HUES64 (cell line): ENCODE results near the gene ADGRL3.
"Not testable (repeated sequence)": the region's sequence is repeated elsewhere in the genome, so short reads cannot be mapped to it uniquely, and the experiment has no call there.

Source experiments
- H3K27ac ChIP-seq: 2 replicates; pipeline ENCODE4 v1.7.0; 2013; ENCODE audit warnings: low read depth, low read length, inconsistent platforms
- H3K27me3 ChIP-seq: 2 replicates; pipeline ENCODE4 v1.6.1; 2013; ENCODE audit warnings: mild to moderate bottlenecking, low read length; ENCODE audit not compliant: insufficient read depth
- H3K36me3 ChIP-seq: 2 replicates; pipeline ENCODE4 v1.6.1; 2013; ENCODE audit warnings: mild to moderate bottlenecking, low read length; ENCODE audit not compliant: insufficient read depth
- H3K4me1 ChIP-seq: 2 replicates; pipeline ENCODE4 v1.6.1; 2013; ENCODE audit warnings: mild to moderate bottlenecking, low read length, moderate library complexity; ENCODE audit not compliant: insufficient read depth
- H3K4me3 ChIP-seq: 2 replicates; pipeline ENCODE4 v1.5.1; 2013; ENCODE audit warnings: mild to moderate bottlenecking, low read length, moderate library complexity
- H3K9ac ChIP-seq: 2 replicates; pipeline ENCODE4 v1.6.1; 2013; ENCODE audit warnings: mild to moderate bottlenecking, low read depth, low read length
- H3K9me3 ChIP-seq: 2 replicates; pipeline ENCODE4 v1.6.1; 2013; ENCODE audit warnings: low read depth, low read length; ENCODE audit not compliant: insufficient read depth
- WGBS: fragments of 150-250, 120-280 bp; methylation state at CpG from one replicate; pipeline ENCODE4 v1.1.7; 2013; ENCODE audit warnings: missing lambda C conversion rate; 5-methylcytosine and 5-hydroxymethylcytosine counted together

ADGRL3 gene

DNA sequence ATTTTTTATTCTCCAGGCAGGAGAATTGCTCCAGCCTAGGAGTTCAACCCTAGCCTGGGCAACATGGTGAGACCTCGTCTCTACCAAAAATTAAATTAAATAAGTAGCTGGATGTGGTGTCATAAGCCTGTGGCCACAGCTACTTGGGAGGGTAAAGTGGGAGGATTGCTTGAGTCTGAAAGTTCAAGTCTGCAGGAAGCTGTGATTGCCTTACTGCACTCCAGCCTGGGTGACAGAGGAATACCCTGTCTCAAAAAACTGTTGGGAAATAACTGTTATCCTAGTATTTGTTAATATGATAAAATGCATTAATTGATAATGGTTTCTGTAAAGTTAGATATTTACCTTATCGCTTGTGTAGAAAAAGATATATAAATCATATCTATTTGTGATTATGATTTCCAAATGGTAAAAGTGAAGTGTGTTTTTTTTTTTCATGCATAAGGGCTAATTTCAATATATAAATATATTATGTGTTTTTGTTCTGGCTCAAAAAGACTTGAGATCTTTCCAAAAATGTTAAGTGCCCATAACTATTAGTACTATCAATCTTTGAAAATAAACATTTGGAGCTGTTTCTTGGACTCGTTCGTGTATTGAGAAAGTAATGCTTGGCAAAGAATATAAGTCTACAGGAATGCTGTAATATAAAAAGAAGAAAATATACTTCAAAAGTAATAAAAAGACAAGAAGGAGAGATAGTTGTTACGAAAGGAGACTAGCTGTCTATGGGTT lies 396.6 kb downstream of the ADGRL3 start:
- Histone ChIP-seq H3K9me3 (no peaks in the 10 kb centered on the region), H3K36me3 (no peaks in the 10 kb centered on the region), H3K9ac (no peak overlapping the region), H3K27me3 (no peaks in the 10 kb centered on the region), H3K27ac (no peak overlapping the region), H3K4me3 (no peak overlapping the region), H3K4me1 (no peaks in the 10 kb centered on the region)
- 93% methylated on average over 2 of the region's 5 CpGs for WGBS

- H3K9me3 ChIP-seq: no peaks in the 10 kb centered on the region
- no peak overlapping the region for H3K4me3 ChIP-seq
- H3K4me1 ChIP-seq: peaks cover 12% of the 10 kb centered on the region
- no peak overlapping the region for H3K9ac ChIP-seq
- WGBS: 77% methylated on average over 2 of the region's 3 CpGs
- no peak overlapping the region for H3K27ac ChIP-seq
- no peaks in the 10 kb centered on the region for H3K27me3 ChIP-seq
- H3K36me3 ChIP-seq: no peaks in the 10 kb centered on the region
Measured at GRCh38 chr4:61603086-61603485, 403.0 kb downstream of the ADGRL3 start.

DNA sequence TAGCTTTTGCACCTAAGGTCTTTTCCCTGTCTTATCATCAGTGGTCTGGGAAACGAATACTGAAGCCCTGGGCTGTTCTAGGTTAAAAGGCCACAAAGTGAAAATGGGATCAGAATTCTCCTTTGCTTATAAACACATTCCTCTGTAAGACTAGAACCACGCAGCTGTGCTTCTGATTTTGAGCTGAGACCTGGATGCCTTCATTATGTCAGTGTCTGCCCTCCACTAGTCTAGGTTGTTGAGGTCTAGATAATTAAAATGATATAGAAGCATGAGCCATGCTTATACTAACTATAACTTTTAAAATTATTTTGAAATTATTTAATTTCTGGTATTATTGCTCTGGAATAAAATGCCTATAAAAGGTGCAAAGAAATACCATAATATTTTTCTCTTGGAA lies 403.9 kb downstream of the ADGRL3 start:
- H3K36me3 ChIP-seq: no peaks in the 10 kb centered on the region
- H3K27ac ChIP-seq: no peak overlapping the region
- H3K9ac ChIP-seq: no peak overlapping the region
- no peaks in the 10 kb centered on the region for H3K27me3 ChIP-seq
- H3K4me3 ChIP-seq: no peak overlapping the region
- 85% methylated on average over 2 of the region's 2 CpGs for WGBS
- H3K9me3 ChIP-seq: no peaks in the 10 kb centered on the region
- H3K4me1 ChIP-seq: peaks cover 12% of the 10 kb centered on the region

GRCh38 chr4:61605984-61606383 lies 405.9 kb downstream of the ADGRL3 start:
- H3K36me3 ChIP-seq: no peaks in the 10 kb centered on the region
- no peaks in the 10 kb centered on the region for H3K9me3 ChIP-seq
- no peak overlapping the region for H3K4me3 ChIP-seq
- no peak overlapping the region for H3K27ac ChIP-seq
- H3K4me1 ChIP-seq: peaks cover 12% of the 10 kb centered on the region
- H3K9ac ChIP-seq: no peak overlapping the region
- no peaks in the 10 kb centered on the region for H3K27me3 ChIP-seq

DNA sequence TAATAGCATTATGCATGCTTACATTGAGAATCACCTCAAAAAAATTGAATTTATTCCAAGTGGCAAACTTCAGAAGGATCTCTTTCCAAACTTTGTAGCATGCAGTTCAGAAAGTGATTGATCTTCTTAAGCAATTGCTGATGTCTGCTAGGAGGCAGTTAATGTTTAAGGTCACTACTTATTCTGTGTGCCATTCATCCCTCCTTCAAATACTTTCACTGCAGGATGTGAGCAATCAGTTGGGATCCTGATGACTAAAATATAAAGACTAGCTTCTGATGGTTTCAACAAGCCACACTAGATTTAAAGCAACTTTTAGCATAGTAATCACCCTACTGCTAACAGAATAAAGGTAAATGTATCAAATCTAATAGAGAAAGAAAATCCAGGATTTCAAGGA lies 414.1 kb downstream of the ADGRL3 start:
- no peaks in the 10 kb centered on the region for H3K9me3 ChIP-seq
- H3K4me3 ChIP-seq: no peak overlapping the region
- H3K27me3 ChIP-seq: no peaks in the 10 kb centered on the region
- no peaks in the 10 kb centered on the region for H3K36me3 ChIP-seq
- no peak overlapping the region for H3K9ac ChIP-seq
- H3K4me1 ChIP-seq: no peaks in the 10 kb centered on the region
- H3K27ac ChIP-seq: no peak overlapping the region

GRCh38 chr4:61619528-61619927 lies 419.4 kb downstream of the ADGRL3 start:
- Histone ChIP-seq H3K4me1 (no peaks in the 10 kb centered on the region), H3K9me3 (no peaks in the 10 kb centered on the region), H3K27me3 (no peaks in the 10 kb centered on the region), H3K36me3 (no peaks in the 10 kb centered on the region), H3K27ac (no peak overlapping the region), H3K4me3 (no peak overlapping the region), H3K9ac (no peak overlapping the region)
- 71% methylated on average over 3 of the region's 4 CpGs for WGBS

GRCh38 chr4:61628282-61628681 lies 428.2 kb downstream of the ADGRL3 start:
- no peaks in the 10 kb centered on the region for H3K36me3 ChIP-seq
- 100% methylated on average over 1 of the region's 1 CpG for WGBS

GRCh38 chr4:61628727-61629126 lies 428.6 kb downstream of the ADGRL3 start:
- Histone ChIP-seq H3K4me3 (no peak overlapping the region), H3K9me3 (no peaks in the 10 kb centered on the region), H3K9ac (no peak overlapping the region), H3K27me3 (no peaks in the 10 kb centered on the region), H3K27ac (no peak overlapping the region), H3K4me1 (no peaks in the 10 kb centered on the region), H3K36me3 (no peaks in the 10 kb centered on the region)
- WGBS: 80% methylated on average over 1 of the region's 1 CpG

More at GRCh38 chr4:61628282-61628681, 428.2 kb downstream of the ADGRL3 start:
- Histone ChIP-seq H3K9ac (no peak overlapping the region), H3K4me1 (no peaks in the 10 kb centered on the region), H3K27ac (no peak overlapping the region), H3K9me3 (no peaks in the 10 kb centered on the region), H3K27me3 (no peaks in the 10 kb centered on the region), H3K4me3 (no peak overlapping the region)

GRCh38 chr4:61630548-61630947 lies 430.4 kb downstream of the ADGRL3 start:
- no peak overlapping the region for H3K27ac ChIP-seq
- H3K9me3 ChIP-seq: no peaks in the 10 kb centered on the region
- H3K4me3 ChIP-seq: no peak overlapping the region
- no peaks in the 10 kb centered on the region for H3K36me3 ChIP-seq
- H3K9ac ChIP-seq: no peak overlapping the region
- H3K4me1 ChIP-seq: no peaks in the 10 kb centered on the region
- no peaks in the 10 kb centered on the region for H3K27me3 ChIP-seq
- WGBS: 84% methylated on average over 1 of the region's 2 CpGs

DNA sequence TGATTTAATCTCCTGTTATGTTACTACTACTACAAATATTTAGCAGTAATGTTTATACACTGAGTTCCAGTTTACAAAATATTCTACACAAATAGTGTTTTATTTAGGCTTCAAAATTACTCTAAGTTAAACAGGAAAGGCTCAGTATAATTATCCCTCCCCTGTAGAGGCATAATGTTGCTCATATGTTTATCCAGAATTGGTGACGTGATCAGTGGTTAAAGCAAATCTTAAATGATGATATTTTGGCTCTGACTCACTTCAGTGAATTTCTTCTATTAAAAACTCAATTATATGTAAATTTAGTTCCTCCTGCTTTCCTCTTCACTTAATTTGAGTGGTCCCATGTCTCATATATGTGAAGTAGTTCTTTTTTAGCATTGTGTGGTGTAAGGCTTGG lies 438.5 kb downstream of the ADGRL3 start:
- no peaks in the 10 kb centered on the region for H3K4me1 ChIP-seq
- H3K9ac ChIP-seq: no peak overlapping the region
- no peaks in the 10 kb centered on the region for H3K36me3 ChIP-seq
- H3K27ac ChIP-seq: no peak overlapping the region
- H3K9me3 ChIP-seq: no peaks in the 10 kb centered on the region
- no CpG with 5 or more reads among the region's 1 CpG for WGBS
- H3K4me3 ChIP-seq: no peak overlapping the region
- H3K27me3 ChIP-seq: no peaks in the 10 kb centered on the region

- not testable (repeated sequence) for H3K36me3 ChIP-seq, H3K27me3 ChIP-seq, H3K9me3 ChIP-seq
- H3K9ac ChIP-seq: peak overlapping the region; percentile 61; the same call in 1 of the 2 replicates
- peaks cover 16% of the 10 kb centered on the region for H3K4me1 ChIP-seq
- 81% methylated on average over 26 of the region's 26 CpGs for WGBS
- H3K27ac ChIP-seq: peak overlapping the region; percentile 55; the same call in 1 of the 2 replicates
- H3K4me3 ChIP-seq: peak overlapping the region; percentile 22
Measured at GRCh38 chr4:61646746-61647350, 446.7 kb downstream of the ADGRL3 start.
